Tibial artery (tissue), 4 donors: ENCODE data around the gene SMAD7.

ENCODE experiments used
- DNase-seq, 2 donors: peaks; one replicate each; pipeline ENCODE4 v3.0.0-alpha.2; 2019
- H3K27ac ChIP-seq, 2 donors: fragments of 200-600 bp; sonication (generic) in 1 of 2; 1 replicate in 1 of 2; 2 replicates in 1 of 2; pipeline ENCODE4 v1.5.1; 2018 to 2019; ENCODE audit warnings: mild to moderate bottlenecking in 1 of 2
- H3K27me3 ChIP-seq, 2 donors: fragments of 200-600 bp; sonication (generic) in 1 of 2; one replicate each; pipeline versions ENCODE4 v1.5.1 to v1.6.0; 2016 to 2019
- H3K36me3 ChIP-seq, 3 donors: fragments of 200-600 bp; sonication (generic) in 2 of 3; one replicate each; pipeline ENCODE4 v1.5.1; 2016 to 2019; ENCODE audit warnings: mild to moderate bottlenecking in 2 of 3
- H3K4me1 ChIP-seq, 4 donors: fragments of 200-600 bp; sonication (generic) in 2 of 4; 1 replicate in 3 of 4; 2 replicates in 1 of 4; pipeline ENCODE4 v1.5.1; 2016 to 2019
- H3K4me3 ChIP-seq, 2 donors: fragments of 200-600 bp; sonication (generic) in 1 of 2; 1 replicate in 1 of 2; 2 replicates in 1 of 2; pipeline ENCODE4 v1.5.1; 2018 to 2019; ENCODE audit warnings: mild to moderate bottlenecking in 2 of 2
- H3K9me3 ChIP-seq, 3 donors: fragments of 200-600 bp; sonication (generic) in 1 of 3; one replicate each; pipeline ENCODE4 v1.5.1; 2016 to 2019
- intact Hi-C: fragments of 100-400 bp; cut with DNase I; formaldehyde crosslinking; loops from one replicate; pipeline ENCODE4 v1.15.0; 2023; ENCODE audit warnings: low total_unique reads
- TF ChIP-seq, protein P1 (sequence below), 2 experiments: fragments of 200-600 bp in 1 of 2; fragments of 450-650 bp in 1 of 2; IDR thresholded peaks; one replicate each; pipeline ENCODE4 v1.5.1; 2017 to 2019; ENCODE audit warnings: antibody characterized with exemption in 2 of 2, mild to moderate bottlenecking in 1 of 2, moderate library complexity in 1 of 2

SMAD7 gene

DNA sequence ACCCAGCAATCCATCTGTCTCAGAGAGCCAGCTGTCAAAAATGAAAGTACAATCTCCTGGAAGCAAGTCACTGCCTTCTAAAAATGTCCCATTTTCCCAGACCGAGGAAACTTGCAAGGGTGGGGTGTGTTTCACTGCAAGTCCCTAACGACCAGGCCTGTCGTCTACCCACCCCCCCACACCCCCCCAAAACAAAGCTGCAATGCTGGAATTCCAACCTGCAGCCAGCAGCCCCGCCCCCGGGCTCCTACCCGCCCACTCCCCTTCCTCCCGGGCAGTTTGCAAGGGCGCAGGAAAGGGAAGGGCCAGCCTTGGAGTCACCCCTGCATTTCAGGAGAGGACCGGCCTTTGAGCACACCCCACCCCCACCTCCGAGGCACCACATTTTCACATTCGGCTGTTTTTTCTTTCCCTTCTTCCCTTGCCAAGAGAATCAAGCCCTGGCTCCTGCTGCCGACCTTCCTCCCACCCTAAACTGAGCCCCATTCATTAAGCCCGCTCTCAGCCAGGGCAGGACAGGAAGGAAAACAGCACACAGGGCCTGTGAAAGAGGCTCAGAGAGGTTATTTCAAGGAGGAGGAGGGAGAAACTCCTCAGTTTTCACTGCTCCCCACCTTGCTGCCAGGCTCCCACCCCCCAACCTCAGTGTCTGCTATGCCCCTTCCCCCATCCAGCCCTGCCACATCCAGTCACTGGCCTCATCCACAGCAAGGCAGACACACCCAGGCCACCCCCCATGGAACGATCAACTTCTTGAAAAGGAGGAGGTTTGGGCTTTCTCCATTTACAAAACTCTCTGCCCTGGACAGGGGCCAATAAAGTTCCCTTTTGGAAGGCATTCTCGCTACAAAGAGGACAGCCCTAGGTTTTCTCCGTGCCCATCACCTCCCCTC, 11.3 kb downstream of the SMAD7 start:
- H3K9me3 ChIP-seq, result no peaks in the 10 kb centered on the region
- TF ChIP-seq, protein P1, sequence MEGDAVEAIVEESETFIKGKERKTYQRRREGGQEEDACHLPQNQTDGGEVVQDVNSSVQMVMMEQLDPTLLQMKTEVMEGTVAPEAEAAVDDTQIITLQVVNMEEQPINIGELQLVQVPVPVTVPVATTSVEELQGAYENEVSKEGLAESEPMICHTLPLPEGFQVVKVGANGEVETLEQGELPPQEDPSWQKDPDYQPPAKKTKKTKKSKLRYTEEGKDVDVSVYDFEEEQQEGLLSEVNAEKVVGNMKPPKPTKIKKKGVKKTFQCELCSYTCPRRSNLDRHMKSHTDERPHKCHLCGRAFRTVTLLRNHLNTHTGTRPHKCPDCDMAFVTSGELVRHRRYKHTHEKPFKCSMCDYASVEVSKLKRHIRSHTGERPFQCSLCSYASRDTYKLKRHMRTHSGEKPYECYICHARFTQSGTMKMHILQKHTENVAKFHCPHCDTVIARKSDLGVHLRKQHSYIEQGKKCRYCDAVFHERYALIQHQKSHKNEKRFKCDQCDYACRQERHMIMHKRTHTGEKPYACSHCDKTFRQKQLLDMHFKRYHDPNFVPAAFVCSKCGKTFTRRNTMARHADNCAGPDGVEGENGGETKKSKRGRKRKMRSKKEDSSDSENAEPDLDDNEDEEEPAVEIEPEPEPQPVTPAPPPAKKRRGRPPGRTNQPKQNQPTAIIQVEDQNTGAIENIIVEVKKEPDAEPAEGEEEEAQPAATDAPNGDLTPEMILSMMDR (IDR thresholded peaks at IDR 0.05), result no peak
- H3K36me3 ChIP-seq, result peaks cover 0 to 13% (median 4%) of the 10 kb centered on the region in 3 donors
- peak overlapping the region; percentile 88 to 99 for H3K27ac ChIP-seq
- H3K4me1 ChIP-seq, result peaks cover 0 to 100% (median 97%) of the 10 kb centered on the region in 4 donors
- no peaks in the 10 kb centered on the region for H3K27me3 ChIP-seq
- intact Hi-C loops, result loop anchor here (10.0 kb wide), 1 partner anchor 265 kb away; no protein-coding TSS in a partner anchor
- no peak for DNase-seq
- peak overlapping the region; percentile 58 to 98 for H3K4me3 ChIP-seq

DNA sequence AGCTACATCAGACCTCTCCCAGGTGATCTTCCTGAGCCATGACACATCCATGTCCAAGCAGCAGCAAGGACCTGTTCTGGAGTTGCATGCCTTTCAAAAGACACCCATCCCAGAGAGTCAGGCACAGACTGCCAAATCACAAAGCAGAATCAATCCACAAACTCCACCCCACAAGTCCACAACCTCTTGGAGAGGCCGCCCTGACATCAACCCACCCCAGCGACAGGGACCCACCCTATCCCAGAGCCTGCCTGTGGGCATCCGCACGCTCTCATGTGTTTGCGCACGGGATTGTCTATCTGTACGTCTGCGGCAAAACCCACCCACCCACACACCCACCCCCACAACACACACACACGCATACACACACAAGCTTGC, 11.9 kb downstream of the SMAD7 start:
- Histone ChIP-seq H3K4me1 (peaks cover 0 to 100% (median 97%) of the 10 kb centered on the region in 4 donors), H3K27me3 (no peaks in the 10 kb centered on the region), H3K9me3 (no peaks in the 10 kb centered on the region), H3K4me3 (peak overlapping the region; percentile 58 to 98), H3K27ac (peak overlapping the region; percentile 88 to 99), H3K36me3 (peaks cover 0 to 13% (median 4%) of the 10 kb centered on the region in 3 donors)
- TF ChIP-seq, protein P1 (IDR thresholded peaks at IDR 0.05), result no peak
- DNase-seq, result no peak
- intact Hi-C loops, result no loop called here

DNA sequence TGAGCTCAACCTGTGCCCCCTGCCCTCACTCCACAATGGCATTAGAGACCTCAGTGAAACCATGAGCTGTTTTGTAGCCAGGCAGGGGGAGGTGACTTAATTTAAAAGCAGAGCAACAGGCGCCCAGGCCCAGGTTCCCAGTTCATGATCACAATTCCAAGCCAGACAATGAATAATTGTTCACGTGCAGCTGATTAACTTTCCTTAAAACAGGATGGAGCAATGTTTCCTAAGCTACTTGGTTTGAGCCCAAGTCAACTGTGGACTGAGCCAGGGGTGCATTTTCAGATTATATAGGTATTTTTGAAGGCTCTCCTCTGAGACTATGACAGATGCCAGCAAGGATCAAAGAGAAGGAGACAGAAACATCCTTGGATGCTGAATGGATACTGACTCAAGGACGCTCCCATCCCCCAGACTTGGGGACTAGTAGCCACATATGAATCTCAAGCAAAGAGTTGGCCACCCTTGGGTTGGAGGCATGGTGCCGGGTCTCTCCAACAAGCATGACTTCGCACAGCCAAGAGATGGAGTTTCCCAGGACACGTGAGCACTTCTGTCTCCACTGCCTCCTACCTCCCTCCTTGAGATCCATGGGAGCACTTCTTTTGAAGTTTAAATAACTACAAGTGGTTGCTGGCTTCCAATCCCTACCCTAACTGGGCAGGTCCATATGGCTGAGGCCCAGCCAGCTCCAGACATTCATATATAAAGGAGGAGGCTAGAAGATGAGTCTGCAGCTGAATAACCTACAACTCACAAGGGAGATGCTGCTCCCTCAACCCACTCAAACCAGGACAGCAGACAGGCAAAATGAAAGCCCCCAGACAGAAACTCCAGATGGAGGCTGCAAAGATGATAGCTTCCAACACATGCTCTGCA, 12.7 kb downstream of the SMAD7 start:
- peak overlapping the region; percentile 58 to 98 for H3K4me3 ChIP-seq
- TF ChIP-seq, protein P1 (IDR thresholded peaks at IDR 0.05), result no peak
- intact Hi-C loops, result no loop called here
- H3K36me3 ChIP-seq, result peaks cover 0 to 13% (median 4%) of the 10 kb centered on the region in 3 donors
- DNase-seq, result no peak
- H3K27ac ChIP-seq, result peak overlapping the region; percentile 88 to 99
- no peaks in the 10 kb centered on the region for H3K27me3 ChIP-seq
- peaks cover 0 to 100% (median 97%) of the 10 kb centered on the region in 4 donors for H3K4me1 ChIP-seq
- H3K9me3 ChIP-seq, result no peaks in the 10 kb centered on the region

DNA sequence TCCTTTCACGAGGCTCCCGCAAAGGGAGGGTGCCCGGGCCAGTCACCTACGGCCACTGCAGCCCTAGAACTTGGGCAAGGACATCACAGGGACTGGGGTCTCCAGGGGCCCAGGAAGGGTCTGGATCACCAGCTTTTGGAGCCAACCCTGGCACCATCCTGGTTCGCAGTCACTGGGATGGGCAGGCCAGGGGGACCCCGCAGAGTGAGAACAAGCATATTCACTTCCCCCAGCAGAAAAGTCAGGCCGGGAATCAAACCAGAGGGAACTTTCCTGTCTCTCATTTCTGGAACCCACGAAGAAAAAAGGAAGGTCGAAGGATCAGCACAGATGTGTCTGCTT, 15.4 kb downstream of the SMAD7 start:
- peak overlapping the region; percentile 88 to 99 for H3K27ac ChIP-seq
- no peaks in the 10 kb centered on the region for H3K27me3 ChIP-seq
- H3K4me3 ChIP-seq, result peak overlapping the region; percentile 29 to 37
- peaks cover 7 to 100% (median 100%) of the 10 kb centered on the region in 4 donors for H3K4me1 ChIP-seq
- H3K36me3 ChIP-seq, result no peaks in the 10 kb centered on the region
- DNase-seq, result no peak
- intact Hi-C loops, result no loop called here
- TF ChIP-seq, protein P1 (IDR thresholded peaks at IDR 0.05), result no peak
- H3K9me3 ChIP-seq, result no peaks in the 10 kb centered on the region

DNA sequence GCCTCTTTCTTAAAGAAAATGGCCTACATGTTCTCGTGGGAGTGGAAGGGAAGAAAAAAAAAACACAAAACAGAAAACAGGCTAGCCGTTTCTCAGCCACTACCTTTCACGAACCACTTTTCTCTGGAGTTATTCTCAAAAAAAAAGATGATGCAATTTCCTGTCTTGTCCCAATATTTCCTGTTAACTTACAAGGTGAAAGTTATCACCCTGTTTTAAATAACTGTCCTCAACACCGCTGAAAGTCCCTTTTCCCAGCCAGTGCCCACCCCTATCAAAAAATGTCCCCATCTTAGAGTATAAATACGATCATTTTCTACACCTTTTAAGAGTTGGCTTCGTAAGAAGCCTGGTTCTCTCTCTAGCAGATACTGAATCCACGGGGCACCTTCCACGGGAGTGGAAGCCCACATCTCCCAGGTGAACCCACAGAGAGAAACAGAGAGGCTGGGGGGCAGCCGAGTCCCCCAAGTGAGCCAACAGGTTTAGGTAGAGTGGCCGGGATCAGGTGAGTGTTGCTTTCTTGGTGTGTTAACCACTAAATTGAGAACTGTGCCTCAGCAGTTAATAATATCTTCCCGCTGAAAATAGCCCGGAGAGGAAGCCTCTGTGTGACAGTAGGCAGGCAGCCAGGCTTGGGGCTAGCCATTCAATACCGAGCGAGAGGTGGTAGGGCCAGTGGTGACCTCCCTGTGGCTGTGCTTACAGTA, 15.9 kb downstream of the SMAD7 start:
- H3K4me3 ChIP-seq, result peak overlapping the region; percentile 29 to 37

More for the DNA sequence above, 15.9 kb downstream of the SMAD7 start:
- no peaks in the 10 kb centered on the region for H3K27me3 ChIP-seq
- H3K27ac ChIP-seq, result peak overlapping the region; percentile 88 to 99
- H3K36me3 ChIP-seq, result no peaks in the 10 kb centered on the region
- peaks cover 7 to 100% (median 100%) of the 10 kb centered on the region in 4 donors for H3K4me1 ChIP-seq
- intact Hi-C loops, result no loop called here
- TF ChIP-seq, protein P1 (IDR thresholded peaks at IDR 0.05), result no peak
- peak in 1 of 2 donors; percentile 84 for DNase-seq
- H3K9me3 ChIP-seq, result no peaks in the 10 kb centered on the region
